ENCODE measurements around the gene SYPL1.

The SYPL1 gene

DNA sequence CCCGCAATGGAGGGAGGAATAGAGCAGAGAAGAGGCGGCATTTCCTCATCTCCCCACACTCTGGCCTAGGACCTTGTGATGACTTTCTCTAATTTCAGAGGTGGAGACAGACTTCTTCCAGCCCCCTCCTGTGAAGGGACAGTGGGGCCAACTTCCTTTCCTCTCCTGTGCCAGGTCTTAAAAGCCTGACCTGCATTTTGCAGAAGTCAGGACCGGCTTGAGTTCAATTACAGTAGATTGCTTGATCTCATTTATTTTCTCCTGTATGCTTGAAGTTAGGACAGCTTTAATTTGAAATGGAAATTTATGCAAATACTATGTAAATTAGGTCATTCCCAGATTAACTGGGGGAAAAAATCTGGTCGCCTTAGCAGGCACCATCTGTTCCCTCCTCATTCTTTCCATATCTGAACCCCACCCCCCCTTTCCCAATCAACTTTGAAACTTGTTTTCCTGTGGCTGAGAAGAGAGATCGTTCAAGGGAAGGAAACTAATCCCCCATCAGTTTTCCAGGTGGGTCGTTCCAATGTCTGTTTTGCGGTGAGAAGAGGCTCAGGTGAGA is 57.1 kb downstream of the SYPL1 start:
- in situ Hi-C loops (cut with MboI; ENCODE audit: low sequenced_read_pairs): no loop called here

GRCh38 chr7:106054156-106054910 is 57.8 kb downstream of the SYPL1 start:
- in situ Hi-C loops (cut with MboI; ENCODE audit: low sequenced_read_pairs): no loop called here

- in situ Hi-C loops (cut with MboI; ENCODE audit: low sequenced_read_pairs): no loop called here
Measured at GRCh38 chr7:106053109-106053508, 59.0 kb downstream of the SYPL1 start.

DNA sequence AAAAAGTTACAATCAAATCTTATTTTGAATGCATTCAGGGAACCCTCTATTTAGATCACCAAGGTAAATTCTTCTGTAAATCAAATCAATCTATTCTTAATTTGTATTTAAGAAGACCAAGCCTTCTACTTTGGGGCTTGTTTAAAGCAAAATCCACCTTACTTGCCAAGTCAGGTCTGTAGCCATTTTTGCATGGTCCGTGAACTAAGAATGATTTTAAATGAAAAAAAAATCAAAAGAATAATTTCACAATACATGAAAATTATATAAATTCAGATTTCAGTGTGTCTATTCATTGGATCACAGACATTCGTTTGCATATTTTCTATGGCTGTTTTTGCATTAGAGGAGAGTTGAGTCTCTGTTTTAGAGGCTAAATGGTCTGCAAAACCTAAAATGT is 59.4 kb downstream of the SYPL1 start:
- in situ Hi-C loops (cut with MboI; ENCODE audit: low sequenced_read_pairs): no loop called here

DNA sequence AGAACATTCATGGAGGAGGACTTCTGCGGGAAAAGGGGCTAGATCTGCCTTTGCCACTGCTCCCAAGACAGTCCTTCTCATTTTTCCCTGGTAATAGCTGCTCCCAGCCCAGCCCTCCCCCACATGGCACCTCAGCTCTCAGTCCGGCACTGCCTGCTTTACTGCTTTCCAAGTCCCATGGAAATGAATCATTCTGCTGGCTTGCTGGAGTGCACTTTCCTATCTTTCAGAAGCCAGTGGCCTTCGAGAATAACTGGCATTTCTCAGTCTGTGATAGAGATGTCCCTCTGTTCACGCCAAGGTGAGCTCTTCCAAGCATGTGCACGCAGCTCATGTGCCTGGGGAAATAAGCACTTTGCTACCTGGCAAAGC is 61.4 kb downstream of the SYPL1 start:
- in situ Hi-C loops (cut with MboI; ENCODE audit: low sequenced_read_pairs): no loop called here

DNA sequence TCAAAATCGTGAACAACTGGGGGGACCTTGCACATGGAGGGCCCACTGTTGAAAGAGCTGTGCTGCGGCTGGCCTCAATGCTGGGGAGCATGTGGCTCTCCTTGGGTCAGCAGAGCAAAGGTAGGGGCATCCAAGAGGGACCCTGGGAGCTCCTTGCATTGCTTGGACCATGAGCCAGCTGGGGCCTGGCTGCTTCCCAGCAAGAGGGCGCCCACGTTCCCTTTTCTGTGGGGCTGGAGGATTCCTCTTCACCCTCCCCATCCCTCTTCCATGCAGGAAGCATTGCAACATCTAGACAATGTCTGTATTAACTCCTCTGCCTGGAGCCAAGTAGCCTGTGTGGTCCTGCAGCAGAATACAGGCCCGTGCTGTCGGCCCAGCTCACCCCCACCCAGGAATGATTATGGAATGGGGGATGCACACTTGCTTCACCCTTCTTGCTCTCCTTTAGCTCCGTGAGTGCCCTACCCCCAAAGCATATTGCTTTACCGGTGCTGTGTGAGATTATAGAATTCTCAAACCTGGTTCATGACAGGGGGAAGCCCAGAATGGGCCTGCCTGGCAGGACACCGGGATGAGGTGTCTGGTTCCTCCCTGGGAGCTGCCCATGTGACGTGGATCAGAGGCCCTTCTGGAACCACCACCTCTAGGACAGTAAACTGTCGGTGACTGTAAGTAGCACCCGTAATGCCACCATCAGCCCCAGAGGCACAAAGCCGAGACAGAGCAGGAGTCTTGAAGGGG is 61.9 kb downstream of the SYPL1 start:
- in situ Hi-C loops (cut with MboI; ENCODE audit: low sequenced_read_pairs): no loop called here

GRCh38 chr7:106049139-106049752 is 62.9 kb downstream of the SYPL1 start:
- in situ Hi-C loops (cut with MboI; ENCODE audit: low sequenced_read_pairs): loop anchor here (25.0 kb wide), 1 partner anchor 412 kb away; no protein-coding TSS in a partner anchor

DNA sequence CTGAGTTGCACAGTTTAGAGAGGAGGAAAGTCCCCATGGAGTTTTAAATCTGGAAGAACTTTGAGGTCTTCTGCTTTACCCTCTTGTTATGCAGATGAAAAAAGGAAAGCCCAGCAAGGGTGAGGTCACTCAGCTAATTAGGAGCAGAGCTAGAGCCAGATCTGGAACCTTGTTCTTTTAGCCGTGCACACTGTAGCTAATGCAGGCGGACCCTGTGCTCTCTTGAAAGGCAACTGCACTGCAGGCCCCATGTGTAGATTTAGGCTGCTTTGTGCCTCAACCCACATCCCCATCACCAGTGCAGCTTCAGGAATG is 63.4 kb downstream of the SYPL1 start:
- in situ Hi-C loops (cut with MboI; ENCODE audit: low sequenced_read_pairs): loop anchor here (25.0 kb wide), 1 partner anchor 411 kb away; no protein-coding TSS in a partner anchor

DNA sequence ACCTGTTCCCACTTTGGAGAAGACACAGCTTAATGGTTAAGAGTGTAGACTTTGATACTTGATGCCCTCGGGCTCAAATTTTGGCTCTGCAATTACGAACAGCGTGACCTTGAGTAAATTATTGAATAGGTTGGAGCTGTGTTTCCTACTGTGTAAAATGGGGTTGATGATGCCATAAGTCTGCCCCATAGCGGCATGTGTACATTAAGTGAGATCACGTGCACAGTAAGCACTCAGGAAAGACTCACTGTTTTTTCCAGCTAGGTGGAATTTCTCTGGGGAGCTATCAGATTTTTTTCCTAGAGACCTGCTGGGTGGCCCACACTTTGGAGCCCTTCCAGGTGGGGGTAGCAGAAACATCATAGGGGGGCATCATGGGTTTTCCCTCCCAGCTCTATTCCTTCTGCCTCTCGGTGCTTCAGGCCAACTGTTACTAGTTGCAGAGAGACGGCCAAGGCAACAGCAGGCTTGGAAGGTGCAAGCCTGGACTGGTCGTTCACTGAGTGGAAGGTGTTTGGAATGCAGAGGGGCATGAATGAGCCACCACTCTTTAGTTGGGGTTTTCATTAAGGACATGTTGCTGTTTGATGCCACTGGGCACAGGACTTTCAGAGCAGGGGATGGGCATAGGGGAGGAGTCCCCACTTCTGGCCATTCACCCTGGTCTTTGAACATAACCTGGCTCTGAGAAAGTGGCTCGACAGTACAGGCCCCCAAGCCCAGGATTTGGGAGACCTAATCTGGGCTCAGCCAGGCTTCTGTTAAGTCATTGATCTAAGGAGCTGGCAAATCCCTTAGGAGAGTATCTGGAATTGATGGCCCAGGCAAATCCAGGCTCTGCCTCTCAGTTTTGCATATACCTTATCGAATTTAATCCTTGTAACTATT is 64.0 kb downstream of the SYPL1 start:
- in situ Hi-C loops (cut with MboI; ENCODE audit: low sequenced_read_pairs): loop anchor here (25.0 kb wide), 1 partner anchor 411 kb away; no protein-coding TSS in a partner anchor

DNA sequence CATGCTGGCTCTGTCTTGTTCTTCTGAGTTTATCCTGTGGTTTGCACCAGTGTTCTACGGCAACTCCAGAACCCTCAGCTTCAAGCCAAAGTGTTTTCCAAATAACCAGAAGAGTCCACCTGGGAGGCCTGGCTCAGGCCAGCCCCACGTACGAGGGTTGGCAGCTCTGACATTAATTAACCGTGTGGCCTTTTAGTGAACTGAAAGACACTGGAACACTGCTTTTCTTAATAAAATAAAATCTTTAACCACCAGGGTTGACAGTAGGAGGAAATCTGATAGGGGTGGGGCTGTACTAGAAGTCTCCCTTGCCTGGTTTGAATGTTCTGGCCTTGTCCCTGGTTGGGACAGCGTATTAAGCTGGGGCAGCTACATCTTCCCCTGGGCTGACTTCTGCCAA is 64.9 kb downstream of the SYPL1 start:
- in situ Hi-C loops (cut with MboI; ENCODE audit: low sequenced_read_pairs): loop anchor here (25.0 kb wide), 1 partner anchor 410 kb away; no protein-coding TSS in a partner anchor

- in situ Hi-C loops (cut with MboI; ENCODE audit: low sequenced_read_pairs): loop anchor here (25.0 kb wide), 1 partner anchor 408 kb away; no protein-coding TSS in a partner anchor
Measured at GRCh38 chr7:106045586-106045985, 66.5 kb downstream of the SYPL1 start.

- in situ Hi-C loops (cut with MboI; ENCODE audit: low sequenced_read_pairs): loop anchor here (25.0 kb wide), 1 partner anchor 408 kb away; no protein-coding TSS in a partner anchor
Measured at GRCh38 chr7:106045139-106045538, 67.0 kb downstream of the SYPL1 start.

- in situ Hi-C loops (cut with MboI; ENCODE audit: low sequenced_read_pairs): loop anchor here (25.0 kb wide), 1 partner anchor 405 kb away; no protein-coding TSS in a partner anchor
Measured at GRCh38 chr7:106042196-106042611, 69.9 kb downstream of the SYPL1 start.

DNA sequence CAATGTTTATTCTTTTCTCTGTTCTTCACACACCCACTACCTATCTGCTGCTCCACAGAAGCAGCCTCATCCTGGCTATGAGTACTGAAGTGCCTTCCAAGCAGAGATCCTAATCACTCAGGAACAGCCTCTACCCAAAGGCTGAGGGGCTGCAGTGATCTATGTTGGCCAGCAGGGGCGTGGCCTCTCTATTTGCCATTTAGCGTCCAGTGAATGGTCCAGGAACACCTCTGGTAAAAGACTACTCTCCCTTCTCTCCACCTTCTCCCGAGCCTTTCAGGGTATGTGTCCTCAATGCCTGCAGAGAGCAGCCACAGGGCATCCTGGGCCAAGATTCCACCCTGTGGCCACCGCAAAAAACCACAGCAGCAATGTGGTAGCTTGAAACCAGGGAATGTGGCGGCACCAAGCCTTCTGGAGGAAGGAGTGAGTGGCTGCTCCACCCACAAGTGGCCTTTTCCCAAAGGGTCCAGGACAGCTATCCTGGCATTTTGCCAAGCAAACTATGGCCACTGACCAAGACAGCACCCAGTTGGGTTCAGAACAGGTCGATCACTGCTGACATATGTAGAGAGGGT is 70.9 kb downstream of the SYPL1 start:
- in situ Hi-C loops (cut with MboI; ENCODE audit: low sequenced_read_pairs): loop anchor here (25.0 kb wide), 1 partner anchor 404 kb away; no protein-coding TSS in a partner anchor
